Epithelial cell of esophagus (primary cell): ENCODE results near the gene MRPS31.

Source experiments
- DNase-seq: peaks from one replicate; pipeline ENCODE4 v3.0.0; 2010; ENCODE audit warnings: low read depth
- H3K4me3 ChIP-seq: 2 replicates; pipeline ENCODE4 v1.5.1; 2011; ENCODE audit warnings: mild to moderate bottlenecking, low read length, control low read depth
- TF ChIP-seq, protein P1 (sequence below): IDR thresholded peaks from 2 replicates; pipeline ENCODE4 v1.5.1; 2011; ENCODE audit warnings: low read depth, mild to moderate bottlenecking, low read length, control low read depth, inconsistent platforms; ENCODE audit not compliant: insufficient read depth; ENCODE audit errors: missing control alignments

MRPS31 gene

DNA sequence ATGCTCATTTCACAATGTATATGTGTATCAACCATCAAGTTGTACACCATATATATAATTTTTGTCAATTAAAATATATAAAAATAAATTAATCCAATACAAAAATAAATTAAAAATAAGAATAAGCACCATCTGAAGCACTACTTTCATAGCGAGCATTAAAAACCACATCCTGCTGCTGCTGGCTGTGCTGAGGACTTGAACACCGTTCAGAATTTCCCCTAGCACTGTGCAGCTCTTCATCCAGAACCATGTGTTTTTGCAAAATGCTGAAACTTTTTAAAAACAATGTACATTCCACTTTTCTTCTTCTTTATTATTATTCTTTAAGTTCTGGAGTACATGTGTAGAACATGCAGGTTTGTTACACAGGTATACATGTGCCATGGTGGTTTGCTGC, 64.6 kb downstream of the MRPS31 start:
- TF ChIP-seq, protein P1, sequence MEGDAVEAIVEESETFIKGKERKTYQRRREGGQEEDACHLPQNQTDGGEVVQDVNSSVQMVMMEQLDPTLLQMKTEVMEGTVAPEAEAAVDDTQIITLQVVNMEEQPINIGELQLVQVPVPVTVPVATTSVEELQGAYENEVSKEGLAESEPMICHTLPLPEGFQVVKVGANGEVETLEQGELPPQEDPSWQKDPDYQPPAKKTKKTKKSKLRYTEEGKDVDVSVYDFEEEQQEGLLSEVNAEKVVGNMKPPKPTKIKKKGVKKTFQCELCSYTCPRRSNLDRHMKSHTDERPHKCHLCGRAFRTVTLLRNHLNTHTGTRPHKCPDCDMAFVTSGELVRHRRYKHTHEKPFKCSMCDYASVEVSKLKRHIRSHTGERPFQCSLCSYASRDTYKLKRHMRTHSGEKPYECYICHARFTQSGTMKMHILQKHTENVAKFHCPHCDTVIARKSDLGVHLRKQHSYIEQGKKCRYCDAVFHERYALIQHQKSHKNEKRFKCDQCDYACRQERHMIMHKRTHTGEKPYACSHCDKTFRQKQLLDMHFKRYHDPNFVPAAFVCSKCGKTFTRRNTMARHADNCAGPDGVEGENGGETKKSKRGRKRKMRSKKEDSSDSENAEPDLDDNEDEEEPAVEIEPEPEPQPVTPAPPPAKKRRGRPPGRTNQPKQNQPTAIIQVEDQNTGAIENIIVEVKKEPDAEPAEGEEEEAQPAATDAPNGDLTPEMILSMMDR = no peak
- H3K4me3 ChIP-seq = no peak overlapping the region
- DNase-seq = no peak

DNA sequence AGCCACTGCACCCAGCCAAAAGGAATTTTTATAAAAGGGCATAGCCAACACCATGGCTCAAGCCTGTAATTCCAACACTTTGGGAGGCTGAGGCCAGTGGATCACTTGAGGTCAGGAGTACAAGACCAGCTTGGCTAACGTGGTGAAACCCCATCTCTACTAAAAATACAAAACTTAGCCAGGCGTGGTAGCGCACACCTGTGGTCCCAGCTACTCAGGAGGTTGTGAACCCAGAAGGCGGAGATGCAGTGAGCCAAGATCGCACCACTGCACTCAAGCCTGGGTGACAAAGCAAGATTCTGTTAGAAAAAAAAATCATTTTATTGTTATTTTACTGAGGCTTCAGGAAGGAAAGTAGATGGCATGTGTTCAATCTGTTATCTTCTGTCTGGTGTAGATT, 73.3 kb downstream of the MRPS31 start:
- H3K4me3 ChIP-seq = no peak overlapping the region
- TF ChIP-seq, protein P1 = no peak
- no peak for DNase-seq

DNA sequence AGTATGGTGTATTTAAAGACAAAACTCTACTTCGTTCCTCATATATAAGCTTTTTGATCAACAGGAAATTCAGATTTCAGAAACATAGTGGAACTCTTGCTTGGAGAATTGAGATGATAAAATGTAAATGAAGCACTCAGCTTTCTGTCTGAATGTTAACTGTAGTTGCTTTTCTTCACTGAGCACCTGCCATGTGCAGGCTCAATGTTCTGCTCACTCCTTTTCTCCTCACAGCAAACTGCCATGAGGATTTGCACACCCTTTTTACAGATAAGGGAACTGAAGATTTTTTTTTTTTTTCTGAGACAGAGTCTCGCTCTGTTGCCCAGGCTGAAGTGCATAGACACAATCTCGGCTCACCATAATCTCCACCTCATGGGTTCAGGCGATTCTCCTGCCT, 76.6 kb downstream of the MRPS31 start:
- no peak overlapping the region for H3K4me3 ChIP-seq
- no peak for DNase-seq
- TF ChIP-seq, protein P1 = no peak

DNA sequence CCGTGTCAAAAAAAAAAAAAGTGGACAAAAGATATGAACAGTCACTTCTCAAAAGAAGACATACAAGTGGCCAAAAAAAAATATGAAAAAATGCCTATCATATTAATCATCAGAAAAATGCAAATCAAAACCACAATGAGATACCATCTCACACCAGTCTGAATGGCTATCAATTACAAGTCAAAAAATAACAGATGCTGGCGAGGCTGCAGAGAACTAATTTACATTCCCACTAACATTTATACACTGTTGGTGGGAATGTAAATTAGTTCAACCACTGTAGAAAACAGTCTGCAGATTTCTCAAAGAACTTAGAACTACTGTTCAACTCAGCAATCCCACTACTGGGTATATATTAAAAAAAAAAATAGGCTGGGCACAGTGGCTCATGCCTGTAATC, 78.0 kb downstream of the MRPS31 start:
- TF ChIP-seq, protein P1 = no peak
- DNase-seq = no peak
- no peak overlapping the region for H3K4me3 ChIP-seq

DNA sequence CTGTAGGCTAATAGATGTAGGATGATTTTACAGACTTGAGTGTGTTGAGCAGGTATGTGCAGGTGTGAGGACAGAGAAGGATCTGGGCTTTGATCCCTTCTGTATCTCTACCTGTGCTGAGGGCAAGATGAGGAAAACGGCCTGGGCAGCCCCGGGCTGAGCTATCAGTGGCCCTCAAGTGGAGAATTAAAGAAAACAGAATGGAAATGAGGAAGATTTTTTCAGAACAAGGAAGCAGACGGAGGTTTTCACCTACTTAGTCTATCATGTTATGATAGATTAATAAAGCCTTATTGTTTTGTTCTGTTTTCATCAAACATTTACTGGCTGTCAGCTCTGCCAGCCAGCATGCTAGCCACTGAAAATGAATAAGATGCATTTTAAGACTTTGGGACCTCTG, 82.2 kb downstream of the MRPS31 start:
- no peak for DNase-seq
- TF ChIP-seq, protein P1 = no peak
- H3K4me3 ChIP-seq = no peak overlapping the region

DNA sequence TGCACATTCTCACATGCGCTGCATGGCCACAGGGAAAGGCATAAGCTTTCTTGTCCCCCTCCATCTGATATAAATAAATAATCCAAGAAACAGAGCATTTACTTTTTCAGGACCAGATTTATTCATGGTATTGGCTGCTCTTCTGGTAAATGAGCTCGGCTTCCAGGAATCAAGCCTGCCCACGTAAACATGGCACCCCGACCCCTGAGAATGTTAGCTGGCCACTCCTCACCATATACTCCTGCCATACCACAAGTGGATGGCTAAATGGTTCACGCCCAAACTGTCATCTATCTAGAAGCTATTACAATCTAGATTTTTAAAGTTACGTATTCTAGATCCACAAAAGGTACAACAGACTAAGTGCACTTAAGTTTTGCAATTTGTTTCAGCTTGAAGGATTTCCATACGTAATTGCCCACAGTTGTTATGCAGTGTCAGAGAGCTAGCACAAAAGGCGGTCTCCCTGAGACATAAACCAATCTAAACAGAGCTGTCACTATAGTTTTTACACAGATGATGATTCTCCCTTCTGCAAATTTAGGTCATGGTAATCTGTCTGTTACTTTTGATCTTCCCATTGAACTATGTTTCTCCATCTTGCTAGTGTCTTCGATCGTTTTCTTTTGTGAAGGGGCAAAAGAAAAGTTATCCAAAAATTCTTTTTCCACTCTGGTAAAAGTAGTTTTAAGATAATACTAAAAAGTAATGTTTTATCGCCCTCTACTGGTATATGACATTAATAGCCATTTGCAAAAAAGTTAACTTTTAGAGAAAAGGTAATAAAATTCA, 88.3 kb downstream of the MRPS31 start:
- TF ChIP-seq, protein P1 = no peak
- no peak overlapping the region for H3K4me3 ChIP-seq
- peak; percentile 15 for DNase-seq

DNA sequence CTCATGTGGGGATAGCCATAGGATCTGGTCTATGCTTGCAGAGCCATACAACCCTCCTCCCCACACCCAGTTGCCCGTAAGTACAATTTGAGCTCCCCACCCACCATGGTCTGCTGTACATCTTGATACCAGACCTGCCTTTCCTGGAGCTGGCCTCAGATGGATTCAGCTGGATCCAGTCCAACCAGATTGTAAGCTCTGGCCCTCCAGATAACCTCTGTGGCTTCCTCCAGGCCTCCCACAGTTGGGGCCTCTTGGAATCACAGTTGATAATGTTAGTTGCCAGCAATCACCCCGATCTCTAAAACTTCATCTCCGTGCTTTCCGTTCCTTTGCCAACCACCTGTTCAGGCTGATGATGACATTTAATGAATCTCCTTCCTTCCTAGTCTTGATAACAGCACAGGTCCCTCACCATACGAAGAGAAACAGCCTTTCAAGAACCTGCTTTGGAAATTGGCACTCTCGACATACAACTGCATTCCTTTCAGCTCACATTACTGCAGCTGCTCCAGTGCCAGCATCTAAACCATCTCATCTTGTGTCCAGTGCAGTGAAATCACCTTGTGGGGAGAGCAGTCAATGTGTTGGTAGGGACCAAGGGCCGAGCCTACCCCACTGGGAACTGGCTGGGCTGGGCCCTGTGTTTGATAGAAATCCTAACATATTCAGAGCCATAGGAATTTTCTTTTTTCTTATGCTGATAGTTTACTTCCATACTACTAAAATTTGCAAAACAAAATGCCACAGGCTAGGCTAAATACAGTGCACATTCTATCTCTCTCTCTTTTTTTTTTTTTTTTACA, 89.4 kb downstream of the MRPS31 start:
- DNase-seq = no peak
- TF ChIP-seq, protein P1 = no peak
- H3K4me3 ChIP-seq = no peak overlapping the region
